GM18870 (cell line): ENCODE data around the gene CABCOCO1.

Experiments
- ATAC-seq: cut with Tn5 transposase; IDR thresholded peaks from one replicate; pipeline ENCODE4 v1.9.1; 2021; ENCODE audit warnings: moderate library complexity; ENCODE audit not compliant: unreplicated experiment

Gene CABCOCO1

GRCh38 chr10:61662794-61663259 is at the start of gene CABCOCO1:
Gene CABCOCO1 (plus strand): TSS chr10:61662929. CDS start chr10:61662973, 44 bp downstream.
- ATAC-seq = no peak

- ATAC-seq = no peak
These were observed 49.1 kb upstream of the CABCOCO1 start for GRCh38 chr10:61613665-61614064.

GRCh38 chr10:61616611-61617010 is 46.1 kb upstream of the CABCOCO1 start:
- ATAC-seq = no peak

- ATAC-seq = no peak
These were observed 45.5 kb upstream of the CABCOCO1 start for GRCh38 chr10:61617180-61617579.

- no peak for ATAC-seq
These were observed 45.1 kb upstream of the CABCOCO1 start for GRCh38 chr10:61617586-61617985.

GRCh38 chr10:61618388-61618961 is 44.3 kb upstream of the CABCOCO1 start:
- ATAC-seq = no peak

- ATAC-seq = no peak
These were observed 42.2 kb upstream of the CABCOCO1 start for GRCh38 chr10:61620506-61620905.

GRCh38 chr10:61621605-61622051 is 41.1 kb upstream of the CABCOCO1 start:
- ATAC-seq = no peak

GRCh38 chr10:61623161-61623560 is 39.6 kb upstream of the CABCOCO1 start:
- ATAC-seq = no peak

GRCh38 chr10:61626209-61626608 is 36.5 kb upstream of the CABCOCO1 start:
- no peak for ATAC-seq

- no peak for ATAC-seq
These were observed 35.5 kb upstream of the CABCOCO1 start for GRCh38 chr10:61627266-61627665.

GRCh38 chr10:61628151-61628874 is 34.4 kb upstream of the CABCOCO1 start:
- no peak for ATAC-seq

- no peak for ATAC-seq
These were observed 33.7 kb upstream of the CABCOCO1 start for GRCh38 chr10:61628875-61629513.

GRCh38 chr10:61629576-61629975 is 33.2 kb upstream of the CABCOCO1 start:
- ATAC-seq = no peak

- ATAC-seq = no peak
These were observed 30.6 kb upstream of the CABCOCO1 start for GRCh38 chr10:61632057-61632670.

GRCh38 chr10:61633665-61634064 is 29.1 kb upstream of the CABCOCO1 start:
- ATAC-seq = no peak

GRCh38 chr10:61634746-61635145 is 28.0 kb upstream of the CABCOCO1 start:
- ATAC-seq = no peak

GRCh38 chr10:61635471-61635870 is 27.3 kb upstream of the CABCOCO1 start:
- no peak for ATAC-seq

GRCh38 chr10:61635932-61636331 is 26.8 kb upstream of the CABCOCO1 start:
- ATAC-seq = no peak

- ATAC-seq = no peak
These were observed 22.8 kb upstream of the CABCOCO1 start for GRCh38 chr10:61639952-61640351.

- no peak for ATAC-seq
These were observed 21.9 kb upstream of the CABCOCO1 start for GRCh38 chr10:61640856-61641255.
